GM21723 (cell line): ENCODE results near the gene GPX3.
A peak's percentile ranks its signal among the peaks of the same experiment; 100 is the strongest.

Experiments
- ATAC-seq: cut with Tn5 transposase; IDR thresholded peaks from one replicate; pipeline ENCODE4 v1.9.1; 2021; ENCODE audit warnings: mild to moderate bottlenecking, moderate library complexity; ENCODE audit not compliant: unreplicated experiment

GPX3 gene

GRCh38 chr5:151020304-151021110 lies at the start of gene GPX3:
GPX3 (plus strand) TSS chr5:151020591; CDS start chr5:151020655, 64 bp downstream.
- peak; percentile 82 for ATAC-seq

DNA sequence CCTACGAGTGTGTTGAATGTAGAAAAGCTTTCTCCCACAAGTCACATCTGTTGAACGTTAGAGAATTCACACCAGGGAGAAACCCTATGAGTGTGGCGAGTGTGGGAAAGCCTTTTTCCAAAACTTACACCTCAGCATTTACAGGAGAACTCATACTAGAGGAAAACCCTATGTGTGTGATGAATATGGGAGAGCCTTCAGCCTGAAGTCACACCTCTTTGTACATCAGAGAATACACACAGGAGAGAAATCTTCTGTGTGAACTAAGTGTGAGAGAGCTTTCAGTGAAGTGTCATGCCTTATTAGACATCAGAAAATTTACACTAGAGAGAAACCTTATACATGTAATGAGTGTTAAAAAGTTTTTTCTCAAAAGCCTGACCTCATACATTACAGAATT lies 41.8 kb upstream of the GPX3 start:
- no peak for ATAC-seq

- no peak for ATAC-seq
Observed at GRCh38 chr5:150987746-150988145, 32.6 kb upstream of the GPX3 start.

- no peak for ATAC-seq
Observed at GRCh38 chr5:150989695-150990094, 30.7 kb upstream of the GPX3 start.

GRCh38 chr5:150992705-150993104 lies 27.7 kb upstream of the GPX3 start:
- ATAC-seq = no peak

DNA sequence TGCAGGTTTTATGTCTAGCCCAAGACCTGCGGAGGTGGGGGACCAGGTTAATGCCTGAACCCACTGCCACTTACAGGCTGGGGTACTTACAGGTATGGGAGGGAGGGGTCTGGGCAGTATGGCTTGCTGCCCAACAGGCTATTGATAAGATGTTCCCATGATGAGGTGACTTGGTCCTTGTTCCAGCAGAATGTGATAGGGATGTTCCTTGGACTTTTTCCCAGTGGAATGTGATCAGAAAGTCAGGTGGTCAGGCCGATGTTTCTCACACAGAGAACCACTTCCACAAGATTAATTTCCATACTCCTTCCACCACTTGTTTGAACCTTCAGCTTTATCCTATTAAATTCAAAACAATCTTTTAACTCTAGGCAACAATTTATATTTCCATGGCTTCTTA lies 27.0 kb upstream of the GPX3 start:
- no peak for ATAC-seq

DNA sequence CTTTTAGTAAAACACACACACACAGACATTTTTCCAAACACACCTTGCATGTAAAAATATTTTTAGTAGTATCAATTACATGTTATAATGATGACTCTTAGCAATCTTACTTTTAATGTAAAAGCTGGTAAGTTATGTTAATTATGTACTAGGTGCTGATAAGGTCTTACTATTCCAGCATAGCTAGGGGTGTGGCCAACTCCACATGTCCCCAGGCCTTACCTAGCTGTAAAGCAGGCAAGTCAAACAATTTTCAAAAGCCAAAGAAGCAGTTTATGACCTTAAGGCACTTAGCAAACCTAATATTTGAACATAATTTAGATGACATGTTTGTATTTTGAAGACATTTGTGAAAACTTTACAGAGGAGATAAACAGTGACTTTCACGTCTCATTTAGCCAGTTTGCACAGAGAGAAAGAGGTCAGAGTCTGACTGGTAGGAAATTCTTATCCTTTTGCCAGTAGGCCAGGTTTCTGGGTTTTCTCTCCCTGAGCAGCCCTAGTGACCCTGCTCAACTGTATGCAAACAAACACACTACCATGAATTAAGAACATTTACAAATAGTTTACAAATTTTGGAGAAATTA lies 26.5 kb upstream of the GPX3 start:
- no peak for ATAC-seq

GRCh38 chr5:150999704-151000442 lies 20.5 kb upstream of the GPX3 start:
- no peak for ATAC-seq

DNA sequence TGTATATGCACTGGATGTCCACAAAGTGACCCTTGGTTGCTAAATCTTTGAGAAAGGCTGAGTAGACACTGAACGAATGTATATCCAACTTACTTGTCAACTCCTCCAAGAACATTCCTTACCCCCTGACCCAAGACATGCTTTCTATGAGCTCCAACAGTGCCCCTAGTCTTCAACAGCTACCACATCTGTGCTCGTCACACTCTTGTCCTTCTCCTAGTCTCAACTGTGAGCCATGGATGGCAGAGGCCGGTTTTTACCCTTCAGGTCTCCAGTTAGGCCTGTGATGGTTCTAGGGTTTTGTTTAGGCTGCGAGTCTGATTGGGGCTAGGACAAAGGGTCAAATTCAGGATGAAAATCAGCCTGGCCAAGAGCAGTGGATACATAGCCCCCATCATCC lies 19.0 kb upstream of the GPX3 start:
- ATAC-seq = no peak

- no peak for ATAC-seq
Observed at GRCh38 chr5:151002250-151002649, 18.1 kb upstream of the GPX3 start.

- ATAC-seq = no peak
Observed at GRCh38 chr5:151002681-151003502, 17.5 kb upstream of the GPX3 start.

- no peak for ATAC-seq
Observed at GRCh38 chr5:151003503-151003860, 16.9 kb upstream of the GPX3 start.

DNA sequence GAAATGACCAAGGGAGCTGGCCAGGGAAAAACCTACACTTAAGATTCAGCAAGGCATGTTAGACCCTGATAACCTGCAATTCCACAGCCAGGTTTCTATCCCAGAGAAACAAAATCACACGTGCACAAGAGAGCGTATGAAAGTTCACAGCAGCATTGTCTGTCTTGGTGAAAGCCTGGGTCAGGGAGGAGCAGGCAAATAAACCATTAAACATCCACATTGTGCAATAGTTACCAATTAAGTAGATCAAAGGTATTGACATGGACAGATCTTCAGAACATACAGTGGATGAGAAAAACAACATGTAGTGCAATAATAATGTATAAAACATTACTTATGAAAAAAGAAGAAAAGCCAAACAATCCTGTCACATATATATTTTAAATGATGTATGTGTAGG lies 15.9 kb upstream of the GPX3 start:
- no peak for ATAC-seq

GRCh38 chr5:151005187-151005949 lies 15.0 kb upstream of the GPX3 start:
- ATAC-seq = no peak

DNA sequence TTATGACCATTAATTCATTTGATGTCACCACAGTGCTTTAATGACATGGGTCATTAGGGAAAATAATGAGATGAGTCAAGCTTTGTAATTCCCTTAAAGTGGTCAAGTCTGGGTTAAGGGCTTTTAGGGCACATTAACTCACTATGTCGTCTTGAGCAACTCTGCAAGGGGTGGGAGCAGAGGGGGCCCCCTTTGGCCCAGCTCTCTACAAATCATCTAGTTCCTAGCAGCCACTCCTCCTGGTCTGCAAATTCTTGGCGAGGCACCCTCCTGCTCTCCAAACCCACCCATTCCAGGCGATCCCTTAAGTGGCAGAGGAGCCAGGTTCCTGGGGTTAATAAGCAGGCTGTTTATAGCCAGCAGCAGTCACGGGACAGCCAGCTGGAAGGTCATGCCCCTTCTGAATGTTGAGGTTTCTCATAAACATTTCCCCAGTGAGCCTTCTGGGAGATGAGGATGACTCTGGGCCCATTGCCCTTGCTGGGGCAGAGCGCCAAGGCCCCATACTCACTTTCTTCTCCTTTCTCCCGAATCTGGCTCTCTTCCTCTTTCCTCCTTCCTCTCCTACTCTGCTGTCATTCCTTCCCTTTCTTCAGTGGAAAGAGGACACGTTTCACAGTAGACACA lies 14.3 kb upstream of the GPX3 start:
- no peak for ATAC-seq

DNA sequence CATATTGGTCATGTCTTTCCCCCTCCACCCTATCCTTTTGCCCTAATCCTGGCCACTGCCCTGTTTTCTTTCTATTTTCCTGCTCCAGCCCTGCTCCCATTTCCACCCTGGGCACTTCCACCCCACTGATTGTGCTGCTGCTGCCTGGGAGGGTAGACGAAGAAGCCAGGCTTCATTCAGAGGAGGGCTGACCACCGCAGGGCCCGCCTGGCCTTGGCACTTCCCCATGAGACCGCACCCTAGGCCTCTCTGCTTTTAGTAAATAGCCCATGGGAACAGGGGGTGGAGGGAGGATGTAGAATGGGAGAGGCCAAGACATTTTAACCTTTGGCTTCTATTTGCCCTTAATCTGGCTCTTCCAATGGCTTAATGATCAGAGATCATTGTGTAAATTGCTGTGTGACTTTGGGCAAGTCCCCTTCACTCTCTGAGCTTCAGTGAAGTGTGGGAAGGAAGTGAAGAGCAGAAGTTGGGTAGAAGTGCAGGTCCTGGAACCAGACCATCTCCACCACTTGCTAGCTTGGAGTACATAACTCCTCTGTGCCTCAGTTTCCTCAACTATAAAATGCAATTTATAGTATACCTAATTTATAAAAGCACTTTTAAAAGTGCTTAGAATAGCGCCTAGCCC lies 13.6 kb upstream of the GPX3 start:
- ATAC-seq = no peak

- no peak for ATAC-seq
Observed at GRCh38 chr5:151007430-151008209, 12.8 kb upstream of the GPX3 start.

- no peak for ATAC-seq
Observed at GRCh38 chr5:151008210-151008491, 12.2 kb upstream of the GPX3 start.

- no peak for ATAC-seq
Observed at GRCh38 chr5:151008906-151009305, 11.5 kb upstream of the GPX3 start.
